22Rv1 (cell line): ENCODE data around the gene NRIP2.

ENCODE experiments used
- ZFX ChIP-seq: fragments of 450-650 bp; IDR thresholded peaks from 2 replicates; pipeline ENCODE4 v1.6.1; 2017; ENCODE audit warnings: antibody characterized with exemption, borderline replicate concordance
- TF ChIP-seq, protein P1 (sequence below): fragments of 450-650 bp; IDR thresholded peaks from 2 replicates; pipeline ENCODE4 v1.5.1; 2017; ENCODE audit warnings: mild to moderate bottlenecking

DNA sequence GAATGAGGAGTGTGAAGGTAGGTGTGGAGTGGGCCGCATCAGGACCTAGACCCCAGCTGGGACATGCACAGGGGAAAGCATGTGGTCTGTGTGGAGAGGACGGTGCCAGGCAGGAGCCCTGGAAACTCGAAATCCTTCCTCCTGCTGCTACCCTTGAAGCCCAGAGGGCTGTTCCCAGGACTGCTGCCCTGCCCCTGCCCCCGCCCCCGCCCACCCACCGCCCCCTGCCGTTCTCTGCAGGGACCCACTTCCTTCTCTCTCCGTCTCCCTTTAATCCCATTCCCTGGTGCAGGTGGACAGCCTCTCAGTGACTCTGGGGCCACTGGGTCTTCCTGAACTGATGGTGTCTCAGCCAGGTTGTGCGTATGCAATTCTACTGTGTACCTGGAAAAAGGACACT is 14.4 kb downstream of the NRIP2 start:
- TF ChIP-seq, protein P1, sequence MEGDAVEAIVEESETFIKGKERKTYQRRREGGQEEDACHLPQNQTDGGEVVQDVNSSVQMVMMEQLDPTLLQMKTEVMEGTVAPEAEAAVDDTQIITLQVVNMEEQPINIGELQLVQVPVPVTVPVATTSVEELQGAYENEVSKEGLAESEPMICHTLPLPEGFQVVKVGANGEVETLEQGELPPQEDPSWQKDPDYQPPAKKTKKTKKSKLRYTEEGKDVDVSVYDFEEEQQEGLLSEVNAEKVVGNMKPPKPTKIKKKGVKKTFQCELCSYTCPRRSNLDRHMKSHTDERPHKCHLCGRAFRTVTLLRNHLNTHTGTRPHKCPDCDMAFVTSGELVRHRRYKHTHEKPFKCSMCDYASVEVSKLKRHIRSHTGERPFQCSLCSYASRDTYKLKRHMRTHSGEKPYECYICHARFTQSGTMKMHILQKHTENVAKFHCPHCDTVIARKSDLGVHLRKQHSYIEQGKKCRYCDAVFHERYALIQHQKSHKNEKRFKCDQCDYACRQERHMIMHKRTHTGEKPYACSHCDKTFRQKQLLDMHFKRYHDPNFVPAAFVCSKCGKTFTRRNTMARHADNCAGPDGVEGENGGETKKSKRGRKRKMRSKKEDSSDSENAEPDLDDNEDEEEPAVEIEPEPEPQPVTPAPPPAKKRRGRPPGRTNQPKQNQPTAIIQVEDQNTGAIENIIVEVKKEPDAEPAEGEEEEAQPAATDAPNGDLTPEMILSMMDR, result no peak
- TF ChIP-seq ZFX, result no peak
